Measurements from ENCODE around the gene GRIP1. TPM values are rescaled to one million over a fixed set of nuclear protein-coding genes. Genes with fewer than 3 reads are reported as not detected.

GRIP1 gene
- total and polyA plus RNA-seq, 2 of the 4 experiments (the other 2 are of a cell fraction): under 0.01 to 0.07 TPM

DNA sequence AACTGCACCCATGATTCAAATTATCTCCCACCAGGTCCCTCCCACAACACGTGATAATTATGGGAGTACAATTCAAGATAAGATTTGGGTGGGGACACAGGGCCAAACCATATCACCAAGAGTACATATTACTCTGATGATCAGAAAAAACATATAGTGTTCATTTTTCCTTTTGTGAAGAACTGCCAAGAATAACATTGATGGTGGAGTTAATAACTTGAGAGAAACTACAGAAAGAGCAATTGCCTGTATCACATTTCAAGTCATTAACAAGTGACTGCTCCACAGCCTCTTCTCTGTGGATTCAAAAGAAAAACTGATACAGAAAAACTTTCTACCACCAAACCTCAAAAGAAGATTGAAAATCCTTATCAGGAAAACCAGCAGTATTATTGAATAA, 34.7 kb downstream of the GRIP1 start:
- no peak overlapping the region for H2BK5ac ChIP-seq (ENCODE audit: low read depth, low read length, poor library complexity, severe bottlenecking)
- no peak overlapping the region for H2AK5ac ChIP-seq (ENCODE audit: low read depth, low read length)
- H3K4me3 ChIP-seq (ENCODE audit: insufficient read depth, low read depth, low read length): no peak overlapping the region
- BruUV-seq (replicated peaks): no TSS peak
- no peaks in the 10 kb centered on the region for H4K20me1 ChIP-seq (ENCODE audit: insufficient read depth, low read length)
- H2AFZ ChIP-seq (replicated peaks; ENCODE audit: low read length, poor library complexity): no peak overlapping the region
- no peak overlapping the region for H2BK20ac ChIP-seq (ENCODE audit: low read depth, low read length)
- no peak for TF ChIP-seq RFX5 (IDR thresholded peaks at IDR 0.05; ENCODE audit: low read depth, low read length)
- no peak for TF ChIP-seq POLR2A (IDR thresholded peaks at IDR 0.05; ENCODE audit: low read depth, low read length)
- no peak for TF ChIP-seq FOS (IDR thresholded peaks at IDR 0.05; ENCODE audit: low read depth, low read length)
- no peak for TF ChIP-seq CHD1 (IDR thresholded peaks at IDR 0.05; ENCODE audit: low read depth, low read length)
- TF ChIP-seq RCOR1 (IDR thresholded peaks at IDR 0.05; ENCODE audit: insufficient replicate concordance, low read length): no peak
- no peak for TF ChIP-seq ELK1 (IDR thresholded peaks at IDR 0.05; ENCODE audit: borderline replicate concordance, low read depth, low read length)
- TF ChIP-seq, protein P1, sequence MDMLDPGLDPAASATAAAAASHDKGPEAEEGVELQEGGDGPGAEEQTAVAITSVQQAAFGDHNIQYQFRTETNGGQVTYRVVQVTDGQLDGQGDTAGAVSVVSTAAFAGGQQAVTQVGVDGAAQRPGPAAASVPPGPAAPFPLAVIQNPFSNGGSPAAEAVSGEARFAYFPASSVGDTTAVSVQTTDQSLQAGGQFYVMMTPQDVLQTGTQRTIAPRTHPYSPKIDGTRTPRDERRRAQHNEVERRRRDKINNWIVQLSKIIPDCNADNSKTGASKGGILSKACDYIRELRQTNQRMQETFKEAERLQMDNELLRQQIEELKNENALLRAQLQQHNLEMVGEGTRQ (IDR thresholded peaks at IDR 0.05; ENCODE audit: low read depth, low read length): no peak
- TF ChIP-seq MAFK (IDR thresholded peaks at IDR 0.05; ENCODE audit: low read depth, low read length): no peak
- no peak for TF ChIP-seq BHLHE40 (IDR thresholded peaks at IDR 0.05; ENCODE audit: low read depth, low read length)
- no peaks in the 10 kb centered on the region for H3K36me3 ChIP-seq (ENCODE audit: control insufficient read depth, insufficient read depth, low read length)
- H3K56ac ChIP-seq (ENCODE audit: extremely low read depth, insufficient read depth, low read length): no peak overlapping the region
- WGBS, 2 experiments (ENCODE audit: extremely low coverage in 2 of 2, insufficient read length in 1 of 2): no CpG with 5 or more reads among the region's 1 CpG
- H3K9ac ChIP-seq (ENCODE audit: low read depth, low read length): no peak overlapping the region
- ChIA-PET POLR2A (ENCODE audit: unreplicated experiment) (no interaction called here), CTCF (no interaction called here)
- no peak overlapping the region for H3K23ac ChIP-seq (ENCODE audit: low read depth, low read length)
- ATAC-seq (ENCODE audit: low read depth) (no peak), DNase-seq (no peak)
- H3K4ac ChIP-seq (ENCODE audit: low read depth, low read length): no peak overlapping the region
- H2BK120ac ChIP-seq (ENCODE audit: low read depth, low read length): no peak overlapping the region
- no peak overlapping the region for H2BK15ac ChIP-seq (ENCODE audit: low read depth, low read length)
- no peak overlapping the region for H3K14ac ChIP-seq (replicated peaks; ENCODE audit: low read depth, low read length)
- no peaks in the 10 kb centered on the region for H3K79me1 ChIP-seq (ENCODE audit: low read depth in 1 of 2, low read length in 2 of 2)
- dilution Hi-C loops (cut with HindIII; ENCODE audit: low sequenced_read_pairs, unreplicated experiment) (no loop called here), in situ Hi-C loops (cut with MboI; ENCODE audit: low sequenced_read_pairs) (no loop called here), intact Hi-C loops (cut with micrococcal nuclease) (no loop called here)
- H3K9me3 ChIP-seq (ENCODE audit: control insufficient read depth, insufficient read depth, low read length): no peaks in the 10 kb centered on the region
- H4K8ac ChIP-seq (ENCODE audit: low read depth in 2 of 2, low read length in 2 of 2): no peak overlapping the region
- H3K9me1 ChIP-seq (ENCODE audit: insufficient read depth, low read length): peaks cover 2% of the 10 kb centered on the region; the same call in 1 of the 2 replicates
- H4K5ac ChIP-seq (ENCODE audit: low read depth, low read length): no peak overlapping the region
- no peak overlapping the region for H2AK9ac ChIP-seq (replicated peaks; ENCODE audit: low read depth, low read length, poor library complexity)
- H3K4me1 ChIP-seq (ENCODE audit: control insufficient read depth, insufficient read depth, low read length): peaks cover 2% of the 10 kb centered on the region; the same call in 1 of the 2 replicates
- no peak overlapping the region for H3K4me2 ChIP-seq (ENCODE audit: low read depth, low read length)
- no peaks in the 10 kb centered on the region; the same call in 1 of the 2 replicates for H3K27me3 ChIP-seq (ENCODE audit: control insufficient read depth, insufficient read depth, low read length)
- no peak overlapping the region for H3K27ac ChIP-seq (ENCODE audit: insufficient read depth, low read length)
- H3K18ac ChIP-seq (ENCODE audit: low read depth, low read length): no peak overlapping the region
- H4K91ac ChIP-seq (ENCODE audit: insufficient read depth, low read depth, low read length): no peak overlapping the region
